Mucosa of descending colon (tissue), 3 donors: ENCODE results near the gene NIPA2. TPM values are rescaled to one million over a fixed set of nuclear protein-coding genes. Genes with fewer than 3 reads are reported as not detected.

Experiments
- ATAC-seq: fragments of 200-7000 bp; cut with Tn5 transposase; one replicate; pipeline ENCODE4 v1.9.1; 2020; ENCODE audit warnings: mild to moderate bottlenecking, moderate library complexity
- DNase-seq, 3 donors: peaks; one replicate each; pipeline ENCODE4 v3.0.0-alpha.2; 2020
- H3K36me3 ChIP-seq: fragments of 200-600 bp; one replicate; pipeline ENCODE4 v1.8.0; 2021; ENCODE audit warnings: low read depth, mild to moderate bottlenecking
- H3K4me1 ChIP-seq: fragments of 200-600 bp; one replicate; pipeline ENCODE4 v1.8.0; 2021; ENCODE audit warnings: low read depth, mild to moderate bottlenecking
- H3K4me3 ChIP-seq: fragments of 200-600 bp; one replicate; pipeline ENCODE4 v1.8.0; 2021; ENCODE audit warnings: mild to moderate bottlenecking
- H3K9me3 ChIP-seq: fragments of 200-600 bp; one replicate; pipeline ENCODE4 v1.8.0; 2021; ENCODE audit warnings: mild to moderate bottlenecking
- intact Hi-C, 2 donors: fragments of 100-400 bp; cut with DNase I in 1 of 2; cut with micrococcal nuclease in 1 of 2; formaldehyde crosslinking; loops; one replicate each; pipeline versions ENCODE4 v1.11.0 to v1.11.1; 2022; cut with DNase I, micrococcal nuclease
- total RNA-seq, 3 donors: library from RNA; stranded (reverse); fragmentation: NEBNext Ultra II Directional in 2 of 3; extraction: Animal tissue kit (Norgen Biotek cat#: 25700) in 2 of 3; gene quantifications; one replicate each; pipeline versions ENCODE4 v1.2.1 to v1.2.4, GENCODE V29; 2021 to 2023
- TF ChIP-seq, protein P1 (sequence below): fragments of 200-600 bp; IDR thresholded peaks from one replicate; pipeline ENCODE4 v1.8.0; 2022; ENCODE audit warnings: antibody characterized with exemption, mild to moderate bottlenecking
- donor health status: DM: no; HTN: no; CAD: no; lungs with moderate emphysema.
- donor health status: DM: no; HTN: no; CAD: no.
- donor health status: DM: no; HTN: yes; CAD: no.

NIPA2 gene
- total RNA-seq, 3 donors from 2014 or later, result 50.7 to 77.7 (median 71.7) TPM

DNA sequence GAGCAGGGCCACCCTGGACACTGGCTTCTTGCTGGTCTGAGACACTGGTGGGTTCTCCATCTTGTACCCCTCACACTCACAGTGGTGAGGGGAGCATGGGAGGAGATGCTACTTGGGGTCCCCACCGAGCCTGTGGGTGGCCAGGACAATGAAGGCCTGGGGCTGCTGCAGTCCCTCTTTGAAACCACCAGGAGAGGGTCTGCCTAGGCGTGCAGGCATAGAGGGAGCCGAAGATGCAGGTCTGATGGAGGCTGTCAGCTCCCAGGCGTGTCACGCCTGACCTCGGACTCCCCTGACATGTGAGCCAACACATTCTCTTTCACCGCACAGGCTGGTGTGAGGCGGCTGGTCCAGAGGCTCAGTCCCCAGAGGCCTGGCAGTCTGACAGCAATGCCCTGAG lies 39.1 kb downstream of the NIPA2 start:
- Histone ChIP-seq H3K4me1 (peaks cover 6% of the 10 kb centered on the region), H3K36me3 (no peaks in the 10 kb centered on the region), H3K4me3 (no peak overlapping the region), H3K9me3 (no peaks in the 10 kb centered on the region)
- TF ChIP-seq, protein P1, sequence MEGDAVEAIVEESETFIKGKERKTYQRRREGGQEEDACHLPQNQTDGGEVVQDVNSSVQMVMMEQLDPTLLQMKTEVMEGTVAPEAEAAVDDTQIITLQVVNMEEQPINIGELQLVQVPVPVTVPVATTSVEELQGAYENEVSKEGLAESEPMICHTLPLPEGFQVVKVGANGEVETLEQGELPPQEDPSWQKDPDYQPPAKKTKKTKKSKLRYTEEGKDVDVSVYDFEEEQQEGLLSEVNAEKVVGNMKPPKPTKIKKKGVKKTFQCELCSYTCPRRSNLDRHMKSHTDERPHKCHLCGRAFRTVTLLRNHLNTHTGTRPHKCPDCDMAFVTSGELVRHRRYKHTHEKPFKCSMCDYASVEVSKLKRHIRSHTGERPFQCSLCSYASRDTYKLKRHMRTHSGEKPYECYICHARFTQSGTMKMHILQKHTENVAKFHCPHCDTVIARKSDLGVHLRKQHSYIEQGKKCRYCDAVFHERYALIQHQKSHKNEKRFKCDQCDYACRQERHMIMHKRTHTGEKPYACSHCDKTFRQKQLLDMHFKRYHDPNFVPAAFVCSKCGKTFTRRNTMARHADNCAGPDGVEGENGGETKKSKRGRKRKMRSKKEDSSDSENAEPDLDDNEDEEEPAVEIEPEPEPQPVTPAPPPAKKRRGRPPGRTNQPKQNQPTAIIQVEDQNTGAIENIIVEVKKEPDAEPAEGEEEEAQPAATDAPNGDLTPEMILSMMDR, result no peak
- DNase-seq (no peak), ATAC-seq (no peak)
- intact Hi-C loops, result no loop called here

DNA sequence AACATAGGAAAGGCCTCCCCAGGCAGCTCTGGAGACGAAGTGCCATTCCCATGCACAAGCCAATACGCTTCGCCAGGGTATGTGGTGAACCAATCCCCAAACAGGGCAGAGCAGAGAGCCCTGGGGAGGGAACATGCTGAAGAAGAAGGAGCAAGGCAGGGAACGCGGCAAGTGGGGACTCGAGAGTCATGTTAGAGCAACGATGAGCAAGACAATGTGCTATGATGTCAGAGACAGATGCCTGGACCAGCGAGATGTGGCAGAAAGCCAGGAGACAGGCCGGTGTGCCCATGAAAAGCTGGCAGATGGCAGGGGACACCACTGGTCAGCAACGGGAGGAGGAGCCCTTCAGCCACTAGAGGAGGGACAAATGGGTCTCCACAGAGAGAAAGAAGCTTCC lies 39.6 kb downstream of the NIPA2 start:
- H3K36me3 ChIP-seq, result no peaks in the 10 kb centered on the region
- intact Hi-C loops, result no loop called here
- ATAC-seq, result no peak

DNA sequence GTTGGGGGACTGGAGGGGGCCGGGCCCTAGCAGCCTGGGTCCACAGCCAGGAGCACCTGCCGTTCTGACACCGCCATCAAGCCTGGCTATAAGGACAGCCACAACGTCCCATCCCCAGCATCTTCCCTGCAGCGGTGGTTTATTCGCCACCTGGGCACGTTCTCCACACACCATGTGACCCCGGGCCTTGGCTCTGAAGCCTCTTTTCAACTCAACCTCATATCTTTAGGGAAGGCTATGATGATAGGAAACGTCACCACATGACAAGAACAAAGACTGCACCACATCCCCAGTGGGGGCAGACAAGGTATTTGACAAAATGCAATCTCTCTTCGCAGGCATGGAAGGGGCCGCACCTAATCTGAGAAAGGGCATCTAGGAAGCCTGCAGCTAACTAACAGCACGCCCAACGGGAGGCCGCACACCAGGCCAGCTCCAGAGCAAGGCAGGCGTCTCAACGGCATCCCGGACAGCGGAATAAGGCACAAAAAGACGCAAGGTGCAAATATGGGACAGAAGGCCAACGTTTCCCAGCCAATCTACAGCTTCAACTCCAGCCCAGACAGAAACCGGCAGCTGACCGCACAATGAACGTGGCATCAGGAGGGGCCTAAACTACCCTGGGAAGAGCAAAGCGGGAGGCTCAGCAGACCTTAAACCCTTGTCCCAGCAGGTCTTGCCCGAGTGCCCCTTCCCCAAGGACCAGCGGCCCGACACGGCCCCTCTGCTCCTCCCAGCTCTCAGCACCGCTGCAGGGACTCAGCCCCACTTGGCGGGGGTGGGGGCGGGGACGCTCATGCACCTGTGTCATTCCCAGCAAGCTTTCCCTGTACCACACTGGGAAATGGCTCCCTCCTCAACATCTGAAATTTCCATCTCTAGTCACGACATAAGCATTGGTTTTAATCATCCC lies 41.9 kb downstream of the NIPA2 start:
- Histone ChIP-seq H3K4me3 (no peak overlapping the region), H3K36me3 (no peaks in the 10 kb centered on the region), H3K4me1 (peaks cover 10% of the 10 kb centered on the region), H3K9me3 (no peaks in the 10 kb centered on the region)
- DNase-seq (no peak), ATAC-seq (no peak)
- TF ChIP-seq, protein P1, result no peak
- intact Hi-C loops, result no loop called here

More for the DNA sequence above, 39.6 kb downstream of the NIPA2 start:
- H3K4me3 ChIP-seq, result no peak overlapping the region
- no peaks in the 10 kb centered on the region for H3K9me3 ChIP-seq
- TF ChIP-seq, protein P1, result no peak
- no peak for DNase-seq
- H3K4me1 ChIP-seq, result peaks cover 6% of the 10 kb centered on the region

DNA sequence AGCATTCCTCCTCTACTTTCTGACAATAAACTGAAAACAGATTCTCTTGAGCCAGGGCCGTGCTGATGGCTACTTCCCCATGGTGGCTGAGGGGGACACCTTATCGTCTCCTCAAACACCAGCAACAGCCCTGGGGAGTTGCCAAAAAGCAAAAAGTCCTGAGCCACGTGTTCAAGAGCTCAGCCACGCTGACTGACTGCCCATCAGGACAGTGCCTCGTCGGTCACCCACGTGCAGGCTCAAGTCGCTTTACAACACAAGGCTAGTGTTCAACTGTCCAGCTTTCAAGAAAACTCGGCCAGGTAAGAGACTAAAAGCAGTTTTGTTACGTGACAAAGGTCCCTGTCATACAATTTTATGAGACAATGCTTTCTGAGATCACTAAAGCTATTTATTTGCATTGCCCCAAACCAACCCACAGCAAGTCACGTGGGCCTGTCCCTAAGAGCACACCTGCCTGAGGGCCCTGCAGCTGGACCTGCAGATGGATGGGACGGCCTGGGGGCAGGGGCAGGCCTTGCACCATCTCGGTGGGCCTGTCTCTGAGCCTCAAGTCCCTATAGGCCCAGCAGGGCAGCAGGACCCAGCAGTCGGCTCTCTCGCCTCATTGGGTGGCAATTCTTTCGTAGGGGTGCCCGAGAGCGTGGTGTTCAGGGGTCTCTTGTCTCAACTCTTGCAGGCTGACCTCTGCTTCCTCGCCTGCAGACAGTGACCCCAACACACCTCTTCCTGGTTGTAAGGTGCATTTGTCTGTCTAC lies 42.7 kb downstream of the NIPA2 start:
- Histone ChIP-seq H3K36me3 (no peaks in the 10 kb centered on the region), H3K9me3 (no peaks in the 10 kb centered on the region), H3K4me3 (no peak overlapping the region), H3K4me1 (peaks cover 10% of the 10 kb centered on the region)
- DNase-seq (peak in 1 of 3 donors; percentile 31), ATAC-seq (peak; percentile 64)
- intact Hi-C loops, result no loop called here
- TF ChIP-seq, protein P1, result no peak

DNA sequence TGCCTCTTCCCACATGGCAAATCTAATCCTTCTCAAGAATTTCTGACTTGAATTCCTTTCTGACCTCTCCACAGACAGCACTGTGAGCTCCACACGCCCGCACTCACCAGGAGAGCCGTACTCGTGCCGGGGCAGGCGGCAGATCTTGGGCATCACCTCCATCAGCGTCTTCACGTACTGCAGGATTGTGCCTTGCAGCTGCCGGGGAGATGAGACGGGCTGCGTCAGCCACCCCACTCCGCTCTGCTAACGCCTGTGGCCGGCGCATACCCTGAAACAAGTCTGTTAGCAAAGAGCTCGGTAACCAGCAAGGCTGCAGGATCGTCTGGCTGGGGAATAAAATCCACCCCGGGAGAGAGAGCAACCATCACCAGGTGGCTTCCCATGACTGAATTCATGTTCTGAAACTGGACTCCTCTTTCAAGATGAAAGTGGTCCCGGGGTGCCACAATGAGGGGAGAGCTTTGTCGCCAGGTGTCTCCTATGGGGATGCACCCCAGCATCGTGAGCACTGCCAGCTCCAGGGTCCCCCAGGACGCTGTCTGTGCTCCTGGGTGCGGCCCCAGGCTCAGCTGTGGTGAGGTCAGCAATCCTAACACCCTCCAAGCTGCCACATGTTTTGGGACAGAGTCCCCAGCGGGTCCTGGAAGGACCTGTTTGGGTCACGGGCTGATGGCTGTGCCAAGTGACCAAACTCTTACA lies 43.4 kb downstream of the NIPA2 start:
- no peak for DNase-seq
- intact Hi-C loops, result no loop called here

More for the DNA sequence above, 43.4 kb downstream of the NIPA2 start:
- TF ChIP-seq, protein P1, result no peak
- H3K4me3 ChIP-seq, result no peak overlapping the region
- H3K36me3 ChIP-seq, result no peaks in the 10 kb centered on the region
- no peak for ATAC-seq
- H3K9me3 ChIP-seq, result no peaks in the 10 kb centered on the region
- H3K4me1 ChIP-seq, result peaks cover 10% of the 10 kb centered on the region
